Measurements from ENCODE around the gene IL4.

The IL4 gene

GRCh38 chr5:132669966-132670882 is 3.6 kb upstream of the IL4 start:
- no peak for TF ChIP-seq PPARA (CRISPR knock-in tag; IDR thresholded peaks at IDR 0.05; ENCODE audit: borderline replicate concordance)
- TF ChIP-seq ZNF565 (CRISPR knock-in tag; conservative IDR thresholded peaks at IDR 0.05; ENCODE audit: low read depth), result no peak
- TF ChIP-seq TCF4 (CRISPR knock-in tag; IDR thresholded peaks at IDR 0.05; ENCODE audit: borderline replicate concordance), result no peak
- TF ChIP-seq BACH2 (CRISPR knock-in tag; IDR thresholded peaks at IDR 0.05; ENCODE audit: borderline replicate concordance), result no peak
- no peak for TF ChIP-seq CREB5 (CRISPR knock-in tag; IDR thresholded peaks at IDR 0.05; ENCODE audit: low read depth)
- no peak for TF ChIP-seq RARB (CRISPR knock-in tag; IDR thresholded peaks at IDR 0.05)
- TF ChIP-seq ZNF70 (CRISPR knock-in tag; IDR thresholded peaks at IDR 0.05), result no peak
- no peak for TF ChIP-seq ISL1 (CRISPR knock-in tag; IDR thresholded peaks at IDR 0.05)
- TF ChIP-seq CSRNP3 (CRISPR knock-in tag; IDR thresholded peaks at IDR 0.05), result no peak
- no peak for TF ChIP-seq ARNTL (CRISPR knock-in tag; IDR thresholded peaks at IDR 0.05; ENCODE audit: borderline replicate concordance, low read depth)
- no peak for TF ChIP-seq CSDC2 (CRISPR knock-in tag; IDR thresholded peaks at IDR 0.05)
- no peak for TF ChIP-seq PATZ1 (CRISPR knock-in tag; IDR thresholded peaks at IDR 0.05; ENCODE audit: borderline replicate concordance)
- TF ChIP-seq OSR1 (CRISPR knock-in tag; IDR thresholded peaks at IDR 0.05), result no peak
- TF ChIP-seq TSHZ2 (CRISPR knock-in tag; IDR thresholded peaks at IDR 0.05), result no peak
- no peak for TF ChIP-seq GLIS3 (CRISPR knock-in tag; IDR thresholded peaks at IDR 0.05)
- TF ChIP-seq SNAI2 (CRISPR knock-in tag; IDR thresholded peaks at IDR 0.05), result no peak
- TF ChIP-seq ZNF8 (CRISPR knock-in tag; IDR thresholded peaks at IDR 0.05), result no peak
- no peak for ATAC-seq

- ATAC-seq, result no peak
- TF ChIP-seq ZFP30 (CRISPR knock-in tag; IDR thresholded peaks at IDR 0.05) (no peak), ARNTL (CRISPR knock-in tag; IDR thresholded peaks at IDR 0.05; ENCODE audit: borderline replicate concordance, low read depth) (no peak), OSR1 (CRISPR knock-in tag; IDR thresholded peaks at IDR 0.05) (no peak), GLIS3 (CRISPR knock-in tag; IDR thresholded peaks at IDR 0.05) (no peak), BACH2 (CRISPR knock-in tag; IDR thresholded peaks at IDR 0.05; ENCODE audit: borderline replicate concordance) (no peak), PPARA (CRISPR knock-in tag; IDR thresholded peaks at IDR 0.05; ENCODE audit: borderline replicate concordance) (no peak), PATZ1 (CRISPR knock-in tag; IDR thresholded peaks at IDR 0.05; ENCODE audit: borderline replicate concordance) (no peak), ZC3H10 (CRISPR knock-in tag; IDR thresholded peaks at IDR 0.05) (no peak), TCF4 (CRISPR knock-in tag; IDR thresholded peaks at IDR 0.05; ENCODE audit: borderline replicate concordance) (no peak), TSHZ2 (CRISPR knock-in tag; IDR thresholded peaks at IDR 0.05) (no peak), ISL1 (CRISPR knock-in tag; IDR thresholded peaks at IDR 0.05) (no peak), CREB5 (CRISPR knock-in tag; IDR thresholded peaks at IDR 0.05; ENCODE audit: low read depth) (no peak), POU6F1 (CRISPR knock-in tag; IDR thresholded peaks at IDR 0.05; ENCODE audit: borderline replicate concordance, low read depth) (no peak), ZFP3 (CRISPR knock-in tag; IDR thresholded peaks at IDR 0.05) (no peak), SNAI2 (CRISPR knock-in tag; IDR thresholded peaks at IDR 0.05) (no peak), ZNF8 (CRISPR knock-in tag; IDR thresholded peaks at IDR 0.05) (no peak)
Observed at GRCh38 chr5:132671000-132671399, 2.8 kb upstream of the IL4 start.
